Glomerular endothelial cell (primary cell): Measurements from ENCODE around the gene HS6ST1. TPM values are rescaled to one million over a fixed set of nuclear protein-coding genes. Genes with fewer than 3 reads are reported as not detected.
"Not testable (repeated sequence)": the region's sequence is repeated elsewhere in the genome, so short reads cannot be mapped to it uniquely, and the experiment has no call there.

ENCODE experiments used
- DNase-seq: peaks from one replicate; pipeline ENCODE4 v3.0.0-alpha.2; 2011; ENCODE audit warnings: low read depth, low spot score; ENCODE audit errors: extremely low read depth
- total RNA-seq: library from RNA; depleted of rRNA; stranded (reverse); fragments of >200 nt; gene quantifications from 2 replicates; pipeline ENCODE4 v1.2.3, GENCODE V29; 2015

HS6ST1 gene
- total RNA-seq, 1 donor from 2014 or later = 36.7 TPM

DNA sequence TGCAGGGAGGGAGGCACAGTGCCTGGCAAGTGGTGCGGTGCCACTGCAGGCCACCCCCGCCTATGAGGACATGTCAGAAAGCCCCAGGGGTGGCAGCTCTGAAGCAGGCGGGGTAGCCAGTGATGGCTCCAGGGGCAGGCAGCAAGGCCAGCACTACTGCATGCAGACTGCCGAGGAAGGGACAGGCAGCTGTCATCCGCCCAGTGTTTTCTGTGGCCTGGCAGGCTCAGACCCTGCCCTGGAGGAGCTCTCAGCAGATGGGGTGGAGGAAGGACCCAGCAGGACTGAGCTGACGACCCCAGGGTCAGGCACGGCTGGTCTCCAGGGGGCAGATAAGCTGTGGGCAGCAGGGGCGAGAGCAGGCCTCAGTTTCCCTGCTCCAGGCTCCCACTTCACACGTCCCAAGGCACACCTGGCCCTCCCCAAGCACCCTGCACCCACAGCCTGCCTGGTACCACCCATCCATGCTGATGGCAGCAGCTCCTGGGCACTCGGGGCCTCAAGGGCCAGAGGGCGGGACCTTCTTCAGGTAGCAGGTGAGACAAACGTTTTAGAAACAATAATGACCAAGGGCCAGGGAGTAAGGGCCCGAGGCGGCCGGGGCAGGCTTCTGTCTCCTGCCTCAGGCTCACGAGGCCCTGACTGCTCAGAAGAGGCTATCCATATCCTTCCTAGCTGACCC lies 48.5 kb downstream of the HS6ST1 start:
- DNase-seq = no peak

DNA sequence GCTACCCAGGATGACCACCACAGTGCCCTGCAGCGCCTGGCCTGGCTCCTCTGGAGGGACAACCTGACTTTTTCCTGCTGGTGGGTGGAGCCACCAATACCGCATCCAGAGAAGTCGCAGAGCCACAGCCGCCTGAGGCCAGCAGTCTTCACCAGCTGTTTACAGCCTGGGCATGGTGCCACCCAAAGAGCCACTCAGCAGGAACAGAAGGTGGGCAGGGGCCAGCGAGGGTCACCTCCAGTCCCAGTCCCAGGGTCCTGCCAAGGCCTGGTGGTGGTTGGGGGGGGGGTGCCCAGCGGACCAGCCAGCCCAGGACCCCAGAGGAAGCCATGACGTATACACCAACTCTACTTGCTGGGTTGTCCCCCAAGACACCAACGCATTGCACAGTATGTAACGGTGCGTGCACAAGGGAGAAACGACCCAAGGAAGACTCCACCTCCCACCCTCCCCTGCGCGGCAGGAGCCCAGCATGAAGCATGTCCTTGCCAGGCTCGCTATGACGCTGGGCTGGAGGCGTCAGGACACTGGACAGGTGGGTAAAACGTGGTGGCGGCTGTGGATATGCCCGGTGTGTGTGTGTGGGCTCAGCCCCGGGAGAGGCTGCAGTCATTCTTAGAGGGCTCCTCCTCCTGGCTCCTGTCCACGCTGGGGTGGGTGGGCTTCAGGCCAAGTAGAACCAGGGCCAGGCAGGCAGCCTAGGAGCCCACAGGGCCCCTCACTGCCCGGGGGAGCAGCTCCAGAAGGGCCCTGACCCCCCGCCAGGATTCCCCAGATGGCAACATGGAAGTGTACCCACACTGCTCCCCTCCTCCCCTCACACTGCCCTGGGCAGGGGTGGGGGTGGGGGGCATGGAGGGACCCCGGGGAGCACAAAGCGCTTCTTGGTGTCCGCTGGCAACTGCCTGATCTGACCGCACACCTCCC lies 49.3 kb downstream of the HS6ST1 start:
- DNase-seq = no peak

DNA sequence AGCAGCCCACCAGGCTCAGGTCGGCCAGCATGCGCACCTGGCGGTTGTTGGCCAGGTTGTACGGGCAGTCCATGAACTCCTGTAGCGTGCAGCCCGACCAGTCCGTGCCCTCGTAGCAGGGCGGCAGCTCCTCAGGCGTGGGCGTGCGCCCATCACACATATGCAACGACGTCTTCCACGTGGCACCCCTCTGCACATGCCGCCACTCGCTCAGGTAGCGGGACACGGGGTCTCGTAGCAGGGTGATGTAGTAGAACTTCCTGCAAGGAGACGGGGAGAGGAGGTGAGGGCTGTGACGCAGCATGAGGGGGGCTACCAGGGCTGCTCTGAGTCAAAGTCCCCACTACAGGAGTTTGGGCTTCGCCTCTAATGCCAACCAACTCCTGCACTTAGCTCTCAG lies 50.1 kb downstream of the HS6ST1 start:
- DNase-seq = not testable (repeated sequence)

DNA sequence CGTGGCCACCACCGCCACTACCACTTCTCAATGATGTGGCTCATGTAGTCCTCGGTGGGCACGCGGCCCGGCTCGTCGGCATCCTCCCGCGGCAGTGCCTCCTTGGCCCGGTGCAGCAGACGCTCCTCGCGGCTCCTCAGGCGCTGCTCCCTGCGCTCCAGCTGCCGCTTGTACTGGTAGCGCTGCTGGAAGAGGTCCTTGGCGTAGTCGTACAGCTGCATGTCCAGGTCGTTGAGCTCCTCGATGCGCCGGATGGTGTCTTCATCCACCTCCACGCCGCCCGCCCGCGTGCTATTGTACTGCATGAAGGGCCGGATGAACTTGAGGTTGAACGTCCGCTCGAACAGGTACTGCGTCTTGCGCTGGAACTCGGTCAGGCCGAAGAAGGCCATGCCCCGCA lies 50.5 kb downstream of the HS6ST1 start:
- not testable (repeated sequence) for DNase-seq

DNA sequence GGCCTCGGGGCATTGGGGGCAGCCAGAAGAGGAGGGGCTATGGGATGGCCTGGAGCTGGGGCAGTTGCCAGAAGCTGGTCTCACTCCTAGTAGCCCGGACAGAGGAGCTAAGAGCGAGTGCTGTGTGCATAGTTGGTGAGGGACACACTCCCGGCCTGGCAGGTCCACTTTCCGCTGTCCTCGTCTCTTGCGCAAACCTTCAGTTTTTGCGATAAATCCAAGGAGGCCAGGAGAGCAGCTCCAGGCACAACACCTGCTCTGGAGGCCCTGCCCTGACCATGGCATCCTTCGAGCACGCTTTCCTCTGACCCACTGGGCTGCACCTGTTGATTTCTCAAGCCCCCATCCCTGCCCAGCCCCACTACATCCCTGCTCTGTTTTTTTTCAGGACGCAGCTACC lies 51.0 kb downstream of the HS6ST1 start:
- not testable (repeated sequence) for DNase-seq

DNA sequence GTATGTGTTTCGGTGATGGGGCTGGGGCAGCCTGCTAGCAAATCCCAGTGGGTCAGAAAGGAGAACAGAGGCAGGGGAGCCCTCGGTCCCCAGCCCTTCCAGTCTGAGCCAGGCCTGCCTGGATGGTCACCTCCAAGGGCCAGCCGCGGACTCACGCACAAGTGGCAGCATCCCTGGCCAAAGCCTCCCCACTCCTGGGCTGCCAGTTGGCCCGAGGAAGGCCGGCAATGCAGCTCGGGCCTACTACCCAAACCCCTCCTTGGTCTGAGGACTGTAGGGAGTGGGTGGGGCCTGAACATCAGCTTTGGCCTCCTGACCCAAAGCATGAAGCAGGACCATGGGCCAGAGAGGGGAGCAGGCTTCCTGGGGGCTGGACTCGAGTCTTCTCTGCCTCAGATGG lies 51.5 kb downstream of the HS6ST1 start:
- DNase-seq = not testable (repeated sequence)

DNA sequence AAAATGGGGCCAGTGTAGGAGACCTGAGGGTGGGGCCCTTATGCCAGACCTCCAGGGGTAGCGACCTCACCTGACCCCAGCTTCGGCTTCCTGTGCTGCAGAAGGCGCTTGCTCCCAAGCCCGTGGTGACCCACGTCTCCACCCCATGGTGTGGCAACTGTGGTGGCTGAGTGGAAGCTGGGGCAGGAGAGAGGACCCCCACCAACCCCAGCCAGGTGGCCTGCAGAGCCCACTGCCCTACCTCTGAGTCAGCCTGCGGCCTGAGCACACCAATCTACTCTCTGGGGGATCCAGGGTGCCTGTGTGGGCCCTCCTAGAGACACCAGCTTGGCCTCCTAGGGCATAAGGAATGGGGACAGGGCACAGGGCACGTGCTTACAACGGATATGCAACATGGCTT lies 52.2 kb downstream of the HS6ST1 start:
- DNase-seq = not testable (repeated sequence)

DNA sequence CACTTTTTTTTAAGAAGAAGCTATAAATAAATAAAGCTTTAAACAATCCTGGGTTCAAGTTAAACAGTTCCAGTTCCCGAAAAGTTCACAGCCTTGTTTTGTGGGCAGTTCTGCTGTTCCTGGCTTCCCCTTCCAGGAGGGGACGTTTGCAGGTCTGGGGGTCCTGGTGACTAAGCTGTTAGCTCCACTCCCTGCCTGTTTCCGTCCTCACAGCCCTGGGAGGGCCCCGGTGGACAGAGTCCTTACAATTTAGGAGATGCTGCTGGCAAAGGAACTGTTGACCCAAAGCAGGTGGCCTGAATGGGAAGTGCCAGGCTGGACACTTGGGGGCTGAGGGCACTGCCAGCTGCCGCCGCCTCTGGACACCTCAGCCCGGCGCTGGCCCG lies 53.1 kb downstream of the HS6ST1 start:
- DNase-seq = not testable (repeated sequence)

DNA sequence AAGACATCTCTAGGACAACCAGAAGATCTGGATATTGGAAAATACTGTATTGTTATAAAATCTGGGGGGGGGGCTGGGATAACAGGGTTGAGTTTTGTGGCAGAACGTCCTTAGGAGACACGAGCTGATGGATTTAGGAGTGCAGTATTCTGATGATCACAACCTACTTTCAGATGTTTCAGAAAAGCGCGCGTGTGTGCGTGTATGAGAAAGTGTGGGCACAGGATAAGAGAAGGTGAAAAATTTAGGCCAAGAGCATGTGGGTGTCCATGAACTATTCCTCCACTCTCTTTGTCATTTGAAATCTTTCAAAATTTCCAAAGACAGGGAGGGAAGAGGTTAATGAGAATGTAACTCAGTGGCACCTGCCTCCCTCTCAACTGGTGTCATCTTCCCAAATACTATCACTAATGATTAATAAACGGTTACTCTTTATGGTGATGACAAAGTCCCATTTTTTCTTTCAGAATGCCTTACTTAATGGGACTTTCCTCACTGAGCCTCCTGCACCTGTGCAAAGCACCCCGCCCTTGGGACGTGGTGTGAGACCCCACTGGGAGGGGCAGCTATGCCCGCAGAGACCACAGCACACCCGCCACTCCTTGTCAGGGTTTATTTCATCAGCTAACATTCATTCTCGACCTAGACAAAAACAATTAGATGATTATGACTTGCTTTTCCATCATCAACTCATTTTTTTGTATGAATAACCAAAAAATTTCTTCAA lies 53.6 kb downstream of the HS6ST1 start:
- DNase-seq = no peak

DNA sequence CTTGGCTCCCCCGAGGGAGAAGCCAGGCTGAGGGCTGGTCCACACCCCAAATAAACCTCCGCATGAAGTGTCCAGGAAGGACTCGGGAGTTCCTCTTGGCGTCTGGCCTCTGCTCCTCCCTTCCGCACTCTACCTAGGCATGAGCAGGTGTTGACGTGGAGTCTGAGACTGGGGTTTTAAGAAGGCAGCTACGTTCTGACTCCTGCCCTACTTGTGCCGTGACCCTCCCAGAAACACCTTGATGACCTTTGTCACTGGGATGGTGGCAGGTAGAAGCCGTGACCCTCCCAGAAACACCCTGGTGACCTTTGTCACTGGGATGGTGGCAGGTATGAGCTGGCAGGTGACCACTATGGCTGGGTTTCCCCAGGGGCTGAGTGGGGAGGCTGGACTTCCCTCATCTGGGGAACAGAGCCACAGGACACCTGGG lies 54.8 kb downstream of the HS6ST1 start:
- no peak for DNase-seq

DNA sequence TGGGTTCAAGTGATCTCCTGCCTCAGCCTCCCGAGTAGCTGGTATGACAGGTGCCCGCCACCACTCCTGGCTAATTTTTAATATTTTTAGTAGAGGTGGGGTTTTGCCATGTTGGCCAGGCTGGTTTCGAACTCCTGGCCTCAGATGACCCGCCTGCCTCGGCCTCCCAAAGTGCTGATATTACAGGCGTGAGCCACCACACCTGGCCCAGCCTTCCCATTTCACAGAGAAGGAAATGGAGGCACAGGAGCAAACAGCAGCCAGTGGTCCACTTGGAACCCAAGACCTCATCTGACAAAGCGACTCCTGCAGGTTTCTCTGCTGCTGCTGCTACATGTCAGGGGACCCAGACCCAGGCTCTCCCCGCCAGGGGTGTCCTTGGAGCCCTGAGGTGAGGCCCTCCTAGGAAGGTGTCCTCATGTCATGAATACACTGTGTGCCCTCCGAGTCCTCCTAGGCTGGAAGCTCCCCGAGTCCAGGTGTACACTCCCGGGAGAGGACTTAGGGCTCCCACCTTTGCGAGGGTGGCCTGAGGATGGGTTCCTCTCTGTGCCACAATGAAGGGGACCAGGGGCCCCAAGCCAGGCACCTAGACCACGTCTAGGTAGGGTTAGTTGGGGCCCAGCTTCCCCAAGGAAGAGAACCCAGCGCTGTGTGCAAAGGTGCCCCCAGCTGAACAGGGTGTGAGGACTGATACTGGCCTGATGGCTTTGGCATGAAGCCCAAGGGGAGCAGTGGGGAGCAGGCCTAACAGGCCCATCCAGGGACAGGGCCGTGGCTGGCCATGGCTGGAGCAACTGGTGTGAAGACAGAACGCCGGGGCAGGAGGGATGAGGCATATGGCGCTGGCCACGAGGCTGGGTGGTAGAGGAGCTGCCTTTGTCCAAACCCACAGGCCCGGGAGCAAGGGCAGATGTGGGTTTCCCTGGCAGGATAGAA lies 56.1 kb downstream of the HS6ST1 start:
- no peak for DNase-seq

DNA sequence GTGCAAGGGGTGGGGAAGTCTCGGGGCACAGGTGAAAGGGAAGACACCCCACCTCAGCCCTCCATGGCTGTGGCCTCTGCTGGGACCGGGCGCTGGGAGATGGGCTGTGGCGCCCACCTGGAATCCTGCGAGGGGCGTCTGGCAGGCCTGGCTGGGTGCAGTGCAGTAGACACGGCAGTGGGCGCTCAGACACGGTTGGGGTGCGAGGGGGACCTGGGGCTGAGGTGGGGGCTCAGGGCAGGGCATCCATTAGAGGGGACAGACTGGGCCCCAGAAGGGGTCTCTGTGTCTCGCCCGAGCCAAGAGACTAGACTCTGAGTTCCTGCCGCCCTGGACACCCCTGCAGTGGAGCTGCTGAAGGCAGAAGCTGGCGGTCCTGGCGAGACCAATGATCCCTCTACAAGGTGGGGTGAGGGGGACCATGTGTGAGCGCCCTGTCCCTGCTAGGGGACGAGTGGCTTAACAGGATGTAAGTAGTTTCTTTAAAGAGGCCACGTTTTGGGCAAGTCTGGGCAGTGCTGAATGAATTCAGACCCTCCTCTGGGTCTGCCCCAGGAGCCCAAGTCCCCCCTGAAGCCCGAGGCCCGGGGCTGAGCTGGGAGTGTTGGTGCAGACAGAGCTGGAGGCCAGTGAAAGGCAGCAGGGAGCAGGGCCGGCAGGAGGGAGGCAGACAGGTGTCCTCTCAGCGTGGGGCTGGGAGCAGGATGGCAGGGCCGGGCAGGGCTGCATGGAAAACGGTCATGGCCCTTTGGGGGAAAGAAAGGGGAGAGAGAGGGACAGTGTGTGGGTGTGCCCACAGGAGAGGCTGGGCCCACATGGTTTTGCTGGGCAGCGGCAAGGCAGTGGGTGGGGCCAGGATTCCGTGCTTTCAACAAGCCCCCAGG lies 57.2 kb downstream of the HS6ST1 start:
- no peak for DNase-seq

DNA sequence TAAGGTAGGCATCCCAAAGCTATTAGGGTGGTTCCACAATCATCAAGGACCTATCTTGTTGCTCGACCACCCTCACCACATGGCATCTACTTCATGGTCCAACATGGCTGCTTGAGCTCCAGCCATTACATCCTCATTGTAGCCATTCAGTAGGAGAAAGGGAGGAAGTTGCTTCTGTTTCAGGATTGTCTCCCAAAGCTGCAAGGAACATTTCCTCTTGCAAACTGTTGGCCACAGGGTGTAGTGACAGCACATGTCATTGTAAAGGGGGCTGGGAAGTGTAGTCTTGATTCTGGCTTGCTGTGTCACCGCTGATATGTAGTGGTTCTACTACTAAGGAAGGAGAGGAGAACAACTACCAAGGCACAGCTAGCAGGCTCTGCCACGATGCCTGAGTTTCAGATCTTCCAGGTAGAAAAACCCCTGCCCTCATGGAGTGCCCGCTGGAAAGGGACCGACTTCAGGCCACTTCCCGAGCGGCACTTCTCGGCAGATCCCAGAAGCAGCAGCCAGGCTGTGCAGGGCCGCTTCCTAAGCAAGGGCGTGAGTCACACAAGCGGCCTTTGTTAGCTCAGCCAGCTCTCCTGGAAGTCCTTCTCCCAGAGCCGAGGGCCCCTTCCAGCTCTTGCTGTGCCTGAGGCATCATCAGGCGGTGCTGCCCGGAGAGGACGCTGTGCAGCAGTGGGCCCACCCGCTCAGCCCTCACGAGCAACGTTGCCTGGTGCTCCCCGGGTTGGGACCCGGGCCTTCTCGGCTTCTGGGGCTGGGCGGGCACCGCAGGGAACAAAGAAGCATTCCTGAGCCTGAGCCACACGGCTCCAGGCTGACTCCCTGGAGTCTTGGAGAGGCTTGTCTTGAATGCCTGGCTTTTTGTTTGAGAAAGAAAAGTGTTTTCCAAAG lies 58.2 kb downstream of the HS6ST1 start:
- DNase-seq = peak; percentile 44

DNA sequence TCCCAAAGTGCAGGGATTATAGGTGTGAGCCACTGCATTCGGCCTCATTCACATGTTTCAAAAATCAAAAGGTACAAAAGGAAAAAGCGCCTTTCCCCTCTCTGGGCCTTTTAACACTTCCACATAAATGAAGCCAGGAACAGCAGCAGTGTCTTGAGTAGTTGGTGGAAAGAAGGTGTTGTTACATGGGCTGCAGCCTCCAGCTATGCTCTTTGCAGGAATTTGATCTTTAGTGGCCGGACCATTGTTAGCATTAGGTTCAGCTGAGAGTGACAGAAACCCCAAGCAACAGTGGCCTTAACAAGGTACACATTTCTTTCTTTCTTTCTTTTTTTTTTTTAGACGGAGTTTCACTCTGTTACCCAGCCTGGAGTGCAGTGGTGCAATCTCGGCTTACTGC lies 59.1 kb downstream of the HS6ST1 start:
- no peak for DNase-seq

DNA sequence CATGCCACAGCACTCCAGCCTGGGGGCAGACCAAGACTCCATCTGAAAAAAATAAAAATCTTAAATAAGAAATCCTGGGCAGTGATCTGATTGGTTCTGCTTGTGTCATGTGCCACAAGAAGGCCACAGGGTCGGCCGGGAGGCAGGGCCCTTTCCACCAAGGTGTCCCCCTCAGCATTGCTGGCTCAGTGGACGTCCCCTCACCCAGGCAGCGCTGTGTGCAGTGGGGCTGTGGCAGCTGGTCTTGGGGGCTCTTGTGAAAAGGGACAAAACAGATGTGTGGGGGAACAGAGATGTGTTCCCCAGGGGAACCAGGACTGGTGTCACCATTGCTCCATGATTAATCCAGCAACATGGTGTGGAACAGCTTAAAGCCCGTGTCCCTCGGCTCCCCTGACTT lies 60.5 kb downstream of the HS6ST1 start:
- DNase-seq = no peak

DNA sequence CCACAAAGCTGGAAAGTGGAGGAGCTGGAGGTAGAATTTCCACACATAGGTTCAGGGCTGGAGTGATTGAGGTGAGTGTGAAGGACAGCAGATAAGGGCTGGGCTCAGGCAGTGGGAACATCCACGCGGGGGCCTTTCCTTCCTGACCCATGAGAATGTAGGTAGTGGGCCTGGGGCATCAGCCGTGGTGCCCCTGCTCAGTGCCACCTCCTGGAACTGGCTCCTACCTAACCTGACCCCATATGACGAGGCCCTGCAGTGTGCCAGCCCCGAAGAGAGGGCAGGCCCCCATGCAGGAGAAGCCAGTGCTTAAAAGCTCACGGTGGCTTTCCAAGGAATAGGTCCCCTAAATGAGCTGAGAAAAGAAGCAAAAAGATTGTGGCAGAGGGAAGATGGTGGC lies 66.2 kb downstream of the HS6ST1 start:
- no peak for DNase-seq

DNA sequence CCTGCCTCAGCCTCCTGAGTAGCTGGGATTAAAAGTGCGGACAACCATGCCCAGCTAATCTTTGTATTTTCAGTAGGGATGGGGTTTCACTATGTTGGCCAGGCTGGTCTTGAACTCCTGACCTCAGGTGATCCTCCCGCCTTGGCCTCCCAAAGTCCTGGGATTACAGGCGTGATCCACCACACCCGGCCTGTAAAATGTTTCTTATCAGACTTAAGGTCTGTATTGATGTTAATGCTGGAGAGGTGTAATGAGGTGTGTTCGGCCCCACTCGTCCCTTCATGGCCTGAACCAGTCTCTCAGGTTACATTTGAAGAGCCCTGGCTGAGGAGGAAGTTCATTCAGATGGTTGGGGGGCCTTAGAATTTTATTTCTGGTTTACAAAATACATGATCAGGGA lies 66.6 kb downstream of the HS6ST1 start:
- not testable (repeated sequence) for DNase-seq
